Body of pancreas (tissue), 4 donors: ENCODE data around the gene FOXL1.

Source experiments
- CTCF ChIP-seq, 7 experiments: fragments of 450-650 bp in 4 of 7; fragments of 200-600 bp in 3 of 7; sonication (generic) in 3 of 7; IDR thresholded peaks; one replicate each; pipeline ENCODE4 v1.5.1; 2016 to 2019; ENCODE audit warnings: antibody characterized with exemption in 7 of 7
- POLR2A ChIP-seq, 3 donors: fragments of 450-650 bp; IDR thresholded peaks; one replicate each; pipeline ENCODE4 v1.6.1; 2016; ENCODE audit warnings: antibody characterized with exemption in 3 of 3, mild to moderate bottlenecking in 2 of 3

- TF ChIP-seq CTCF (IDR thresholded peaks at IDR 0.05) = no peak
- TF ChIP-seq POLR2A (IDR thresholded peaks at IDR 0.05) = no peak
Observed at GRCh38 chr16:86545481-86545880, 32.9 kb upstream of the FOXL1 start.
